Measurements from ENCODE around the gene ADCY3.

DNA sequence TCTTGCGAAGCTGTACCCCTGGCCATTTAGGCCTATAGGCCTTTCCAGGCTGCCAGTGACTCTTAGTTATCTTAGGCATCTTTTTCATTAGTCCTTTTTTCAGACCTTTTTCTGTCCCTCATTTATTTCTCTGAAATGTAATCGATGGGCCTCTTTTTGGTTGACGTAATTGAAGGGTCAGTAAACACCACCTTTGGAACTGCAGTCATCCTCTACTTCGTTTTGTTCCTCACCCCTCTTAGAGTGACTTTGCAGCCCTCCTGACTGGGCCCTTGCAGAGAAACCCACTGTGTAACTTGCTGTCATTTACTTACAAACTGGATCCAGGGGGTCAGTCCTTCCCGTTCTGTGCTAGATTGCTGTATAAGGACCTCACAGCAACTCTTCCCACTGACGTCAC lies 103.6 kb downstream of the ADCY3 start:
- TF ChIP-seq, protein P1, sequence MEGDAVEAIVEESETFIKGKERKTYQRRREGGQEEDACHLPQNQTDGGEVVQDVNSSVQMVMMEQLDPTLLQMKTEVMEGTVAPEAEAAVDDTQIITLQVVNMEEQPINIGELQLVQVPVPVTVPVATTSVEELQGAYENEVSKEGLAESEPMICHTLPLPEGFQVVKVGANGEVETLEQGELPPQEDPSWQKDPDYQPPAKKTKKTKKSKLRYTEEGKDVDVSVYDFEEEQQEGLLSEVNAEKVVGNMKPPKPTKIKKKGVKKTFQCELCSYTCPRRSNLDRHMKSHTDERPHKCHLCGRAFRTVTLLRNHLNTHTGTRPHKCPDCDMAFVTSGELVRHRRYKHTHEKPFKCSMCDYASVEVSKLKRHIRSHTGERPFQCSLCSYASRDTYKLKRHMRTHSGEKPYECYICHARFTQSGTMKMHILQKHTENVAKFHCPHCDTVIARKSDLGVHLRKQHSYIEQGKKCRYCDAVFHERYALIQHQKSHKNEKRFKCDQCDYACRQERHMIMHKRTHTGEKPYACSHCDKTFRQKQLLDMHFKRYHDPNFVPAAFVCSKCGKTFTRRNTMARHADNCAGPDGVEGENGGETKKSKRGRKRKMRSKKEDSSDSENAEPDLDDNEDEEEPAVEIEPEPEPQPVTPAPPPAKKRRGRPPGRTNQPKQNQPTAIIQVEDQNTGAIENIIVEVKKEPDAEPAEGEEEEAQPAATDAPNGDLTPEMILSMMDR (conservative IDR thresholded peaks at IDR 0.05) = no peak
- no peak for TF ChIP-seq ZFX (IDR thresholded peaks at IDR 0.05)

Data from C4-2B (cell line).